ENCODE data around the gene SUGCT. TPM values are rescaled to one million over a fixed set of nuclear protein-coding genes. Genes with fewer than 3 reads are reported as not detected.
A peak's percentile ranks its signal among the peaks of the same experiment; 100 is the strongest.
"Not testable (repeated sequence)": the region's sequence is repeated elsewhere in the genome, so short reads cannot be mapped to it uniquely, and the experiment has no call there.

SUGCT gene
- total RNA-seq, 1 donor, result 9.9 TPM

DNA sequence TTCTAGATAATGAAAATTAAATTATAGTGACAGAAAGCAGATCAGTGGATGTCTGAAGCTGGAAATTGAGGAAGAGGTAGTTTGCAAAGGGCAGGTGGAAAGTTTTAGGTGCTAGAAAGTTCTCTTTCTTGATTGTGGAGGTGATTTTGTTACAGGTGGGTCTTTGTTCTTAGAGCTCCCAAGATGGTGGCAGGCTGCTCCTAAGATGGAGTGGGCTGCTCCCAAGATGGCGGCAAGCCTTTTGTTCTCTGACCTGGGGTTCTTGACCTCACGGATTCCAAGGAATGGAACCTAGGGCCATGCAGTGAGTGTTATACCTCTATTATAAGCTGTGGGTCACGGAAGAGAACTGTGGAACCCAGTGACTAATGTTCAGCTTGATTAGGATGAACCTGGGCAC lies 32.5 kb downstream of the SUGCT start:
- TF ChIP-seq, protein P1, sequence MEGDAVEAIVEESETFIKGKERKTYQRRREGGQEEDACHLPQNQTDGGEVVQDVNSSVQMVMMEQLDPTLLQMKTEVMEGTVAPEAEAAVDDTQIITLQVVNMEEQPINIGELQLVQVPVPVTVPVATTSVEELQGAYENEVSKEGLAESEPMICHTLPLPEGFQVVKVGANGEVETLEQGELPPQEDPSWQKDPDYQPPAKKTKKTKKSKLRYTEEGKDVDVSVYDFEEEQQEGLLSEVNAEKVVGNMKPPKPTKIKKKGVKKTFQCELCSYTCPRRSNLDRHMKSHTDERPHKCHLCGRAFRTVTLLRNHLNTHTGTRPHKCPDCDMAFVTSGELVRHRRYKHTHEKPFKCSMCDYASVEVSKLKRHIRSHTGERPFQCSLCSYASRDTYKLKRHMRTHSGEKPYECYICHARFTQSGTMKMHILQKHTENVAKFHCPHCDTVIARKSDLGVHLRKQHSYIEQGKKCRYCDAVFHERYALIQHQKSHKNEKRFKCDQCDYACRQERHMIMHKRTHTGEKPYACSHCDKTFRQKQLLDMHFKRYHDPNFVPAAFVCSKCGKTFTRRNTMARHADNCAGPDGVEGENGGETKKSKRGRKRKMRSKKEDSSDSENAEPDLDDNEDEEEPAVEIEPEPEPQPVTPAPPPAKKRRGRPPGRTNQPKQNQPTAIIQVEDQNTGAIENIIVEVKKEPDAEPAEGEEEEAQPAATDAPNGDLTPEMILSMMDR (IDR thresholded peaks at IDR 0.05; ENCODE audit: insufficient read depth, low read depth, low read length), result no peak
- no peak for DNase-seq (ENCODE audit: low read depth)
- H3K4me3 ChIP-seq (ENCODE audit: low read depth, low read length), result no peak overlapping the region

DNA sequence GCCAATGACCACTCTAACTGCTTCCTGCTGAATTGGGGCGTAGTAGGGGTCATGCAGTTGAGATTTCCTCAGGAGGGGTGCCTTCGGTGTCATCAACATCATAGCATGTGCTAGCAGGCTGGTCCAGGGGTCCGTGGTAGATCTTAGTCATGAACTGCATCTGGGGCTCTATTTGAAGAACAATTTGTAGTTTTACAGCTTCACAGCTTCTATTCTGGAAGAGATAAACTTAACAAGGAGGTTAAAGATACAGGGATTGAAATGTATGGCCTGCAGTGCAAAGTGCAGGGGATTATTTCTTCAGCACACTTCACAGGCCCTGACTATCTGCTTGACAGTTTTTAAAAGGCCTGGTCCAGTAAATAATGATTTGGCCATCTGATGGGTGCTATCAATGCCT lies 33.5 kb downstream of the SUGCT start:
- H3K4me3 ChIP-seq (ENCODE audit: low read depth, low read length); DNase-seq (ENCODE audit: low read depth): not testable (repeated sequence)

DNA sequence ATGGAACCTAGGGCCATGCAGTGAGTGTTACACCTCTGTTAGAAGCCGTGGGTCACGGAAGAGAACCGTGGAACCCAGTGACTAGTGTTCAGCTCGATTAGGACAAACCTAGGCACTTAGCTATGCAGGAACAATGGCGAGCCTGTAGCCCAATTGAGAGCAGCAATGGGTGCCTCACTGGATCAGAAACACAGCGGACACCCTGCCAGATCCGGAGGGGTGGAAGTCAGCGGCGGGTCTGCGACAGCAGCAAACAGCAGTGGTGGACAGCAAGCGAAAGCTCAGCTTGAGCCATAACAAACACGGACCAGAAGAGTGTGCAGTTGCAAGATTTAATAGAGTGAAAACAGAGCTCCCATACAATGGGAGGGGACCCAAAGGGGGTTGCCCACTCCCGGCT lies 38.3 kb downstream of the SUGCT start:
- H3K4me3 ChIP-seq (ENCODE audit: low read depth, low read length); DNase-seq (ENCODE audit: low read depth): not testable (repeated sequence)

DNA sequence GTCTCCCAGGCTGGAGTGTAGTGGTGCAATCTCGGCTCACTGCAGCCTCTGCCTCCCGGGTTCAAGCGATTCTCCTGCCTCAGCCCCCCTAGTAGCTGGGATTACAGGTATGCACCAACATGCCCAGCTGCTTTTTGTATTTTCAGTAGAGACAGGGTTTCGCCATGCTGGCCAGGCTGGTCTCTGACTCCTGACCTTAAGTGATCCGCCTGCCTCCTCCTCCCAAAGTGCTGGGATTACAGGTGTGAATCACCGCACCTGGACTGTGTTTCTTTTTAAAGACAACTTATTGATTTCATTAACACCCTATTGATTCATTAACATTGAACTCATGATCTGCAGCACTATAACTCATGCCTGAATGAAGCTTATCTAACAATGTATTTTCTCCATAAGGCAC lies 40.5 kb downstream of the SUGCT start:
- H3K4me3 ChIP-seq (ENCODE audit: low read depth, low read length); DNase-seq (ENCODE audit: low read depth): not testable (repeated sequence)

DNA sequence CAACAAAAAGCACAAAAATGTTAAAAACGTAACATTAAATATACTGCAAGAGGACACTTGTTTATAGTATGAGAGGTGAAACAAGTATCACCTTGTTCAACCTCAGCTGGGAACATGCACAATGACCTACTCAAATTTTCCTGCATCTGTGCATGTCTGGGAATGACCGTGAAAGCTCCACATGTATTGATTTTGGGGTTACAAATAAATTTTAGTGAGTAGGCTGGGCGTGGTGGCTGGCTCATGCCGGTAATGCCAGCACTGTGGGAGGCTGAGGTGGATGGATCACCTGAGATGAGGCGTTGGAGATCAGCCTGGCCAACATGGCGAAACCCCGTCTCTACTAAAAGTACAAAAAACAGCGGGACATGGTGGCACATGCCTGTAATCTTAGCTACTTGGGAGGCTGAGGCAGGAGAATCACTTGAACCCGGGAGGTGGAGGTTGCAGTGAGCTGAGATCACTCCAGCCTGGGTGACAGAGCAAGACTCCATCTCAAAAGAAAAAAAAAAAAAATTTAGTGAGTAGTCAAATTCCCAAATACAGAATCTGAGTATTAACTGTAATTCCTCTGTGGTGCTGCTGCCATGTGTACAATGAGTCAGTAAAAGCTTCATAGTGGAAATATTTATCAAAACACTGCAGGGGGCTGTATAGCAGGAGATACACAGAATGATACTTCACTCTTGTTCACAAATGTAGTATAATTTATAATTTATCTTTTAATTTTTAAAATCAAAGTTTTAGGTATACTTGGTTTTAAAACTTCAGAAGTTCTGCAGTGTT lies 41.1 kb downstream of the SUGCT start:
- TF ChIP-seq, protein P1 (IDR thresholded peaks at IDR 0.05; ENCODE audit: insufficient read depth, low read depth, low read length), result no peak
- no peak for DNase-seq (ENCODE audit: low read depth)

DNA sequence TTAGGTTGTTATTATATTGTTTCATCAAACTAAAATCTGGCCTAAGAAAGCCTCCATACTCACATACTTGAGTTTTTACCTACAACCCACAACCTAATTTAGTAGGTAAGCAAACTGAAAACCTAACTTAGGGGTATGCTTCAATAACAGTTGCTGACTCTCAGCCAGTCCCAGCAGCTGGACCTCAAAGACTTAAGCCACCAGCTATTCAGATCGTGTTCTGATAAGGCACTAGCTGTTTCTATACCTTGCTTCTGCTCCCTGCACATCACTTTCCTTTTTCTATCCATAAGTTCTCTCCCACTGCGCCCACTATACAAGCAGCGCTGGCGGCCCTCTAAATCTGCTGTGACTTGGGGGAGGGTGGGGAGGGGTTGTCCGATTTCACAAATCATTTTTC lies 42.3 kb downstream of the SUGCT start:
- TF ChIP-seq, protein P1 (IDR thresholded peaks at IDR 0.05; ENCODE audit: insufficient read depth, low read depth, low read length), result no peak
- no peak overlapping the region for H3K4me3 ChIP-seq (ENCODE audit: low read depth, low read length)
- no peak for DNase-seq (ENCODE audit: low read depth)

More for the DNA sequence above, 41.1 kb downstream of the SUGCT start:
- no peak overlapping the region for H3K4me3 ChIP-seq (ENCODE audit: low read depth, low read length)

DNA sequence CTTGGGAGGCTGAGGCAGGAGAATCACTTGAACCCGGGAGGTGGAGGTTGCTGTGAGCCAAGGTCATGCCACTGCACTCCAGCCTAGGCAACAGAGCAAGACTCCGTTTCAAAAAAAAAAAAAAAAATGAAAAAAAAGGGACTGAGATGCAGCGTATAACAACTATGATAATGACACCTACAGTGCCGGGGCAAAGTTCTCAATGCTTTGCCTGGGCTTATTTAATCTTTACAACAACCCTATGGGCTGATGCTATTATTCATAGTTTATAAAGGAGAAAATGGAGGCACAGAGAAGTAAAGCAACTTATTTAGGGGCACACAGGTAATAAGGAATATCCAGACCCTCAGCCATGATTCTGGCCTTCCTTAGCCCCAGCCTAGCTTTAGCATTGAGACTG lies 47.6 kb downstream of the SUGCT start:
- no peak for DNase-seq (ENCODE audit: low read depth)
- TF ChIP-seq, protein P1 (IDR thresholded peaks at IDR 0.05; ENCODE audit: insufficient read depth, low read depth, low read length), result no peak
- H3K4me3 ChIP-seq (ENCODE audit: low read depth, low read length), result no peak overlapping the region

DNA sequence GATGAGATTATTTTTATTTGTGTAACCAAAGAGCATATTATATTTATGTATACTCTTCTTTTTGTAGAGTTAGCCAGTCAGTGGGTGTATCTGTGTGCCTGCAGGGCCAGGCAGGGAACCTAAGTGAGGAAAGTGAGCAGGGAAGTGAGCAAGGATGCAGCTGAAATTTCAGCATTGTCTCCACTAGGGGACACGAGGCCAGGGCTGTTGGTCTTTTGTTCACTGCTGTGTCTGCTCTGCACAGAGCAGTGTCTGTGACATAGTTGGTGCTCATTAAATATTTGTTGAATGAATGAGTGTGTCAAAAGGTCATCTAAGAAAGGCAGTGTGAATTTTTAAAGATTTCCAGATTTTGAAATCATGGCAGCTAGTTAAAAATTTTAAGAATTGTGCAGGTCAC lies 51.8 kb downstream of the SUGCT start:
- DNase-seq (ENCODE audit: low read depth), result no peak
- H3K4me3 ChIP-seq (ENCODE audit: low read depth, low read length), result no peak overlapping the region
- TF ChIP-seq, protein P1 (IDR thresholded peaks at IDR 0.05; ENCODE audit: insufficient read depth, low read depth, low read length), result peak; percentile 13
